ENCODE data around the gene TCEA2. TPM values are rescaled to one million over a fixed set of nuclear protein-coding genes. Genes with fewer than 3 reads are reported as not detected.

TCEA2 gene
- total RNA-seq, 6 experiments from 2014 or later = 14.8 to 45.6 (median 28.6) TPM

- Histone ChIP-seq H3K4me3 (no peak overlapping the region), H3K27me3 (peaks cover 0 to 11% of the 10 kb centered on the region in 2 donors), H3K36me3 (no peaks in the 10 kb centered on the region), H3K4me1 (peaks cover 0 to 7% (median 0%) of the 10 kb centered on the region in 4 donors), H3K9me3 (no peaks in the 10 kb centered on the region), H3K27ac (no peak overlapping the region)
- DNase-seq (no peak), ATAC-seq (no peak)
- WGBS (ENCODE audit: insufficient coverage, low coverage, low lambda C conversion rate, missing lambda C conversion rate) = 39% methylated on average over 6 of the region's 11 CpGs
- intact Hi-C loops (cut with DNase I) = no loop called here
- TF ChIP-seq CTCF (IDR thresholded peaks at IDR 0.05) (no peak), POLR2A (IDR thresholded peaks at IDR 0.05) (no peak)
Measured at GRCh38 chr20:64041781-64042053, 21.3 kb upstream of the TCEA2 start.

- intact Hi-C loops (cut with DNase I) = no loop called here
- no peak for TF ChIP-seq POLR2A (IDR thresholded peaks at IDR 0.05)
- TF ChIP-seq CTCF (IDR thresholded peaks at IDR 0.05) = no peak
- Histone ChIP-seq H3K4me1 (peaks cover 0 to 7% (median 0%) of the 10 kb centered on the region in 4 donors), H3K9me3 (no peaks in the 10 kb centered on the region), H3K27me3 (peaks cover 0 to 11% of the 10 kb centered on the region in 2 donors), H3K4me3 (peak overlapping the region in 2 of 3 donors; percentile 7 to 20), H3K27ac (peak overlapping the region in 1 of 3 donors; percentile 70), H3K36me3 (no peaks in the 10 kb centered on the region)
- ATAC-seq = no peak
- no peak for DNase-seq
- 8% methylated on average over 13 of the region's 55 CpGs for WGBS (ENCODE audit: insufficient coverage, low coverage, low lambda C conversion rate, missing lambda C conversion rate)
Measured at GRCh38 chr20:64042054-64042781, 20.8 kb upstream of the TCEA2 start.

GRCh38 chr20:64043768-64044167, 19.2 kb upstream of the TCEA2 start:
- no peak for DNase-seq
- H3K27me3 ChIP-seq = peaks cover 0 to 11% of the 10 kb centered on the region in 2 donors
- H3K36me3 ChIP-seq = no peaks in the 10 kb centered on the region
- TF ChIP-seq POLR2A (IDR thresholded peaks at IDR 0.05) (no peak), CTCF (IDR thresholded peaks at IDR 0.05) (no peak)
- WGBS (ENCODE audit: insufficient coverage, low coverage, low lambda C conversion rate, missing lambda C conversion rate) = 88% methylated on average over 9 of the region's 9 CpGs
- H3K4me1 ChIP-seq = peaks cover 0 to 4% (median 0%) of the 10 kb centered on the region in 4 donors
- H3K4me3 ChIP-seq = no peak overlapping the region
- no peaks in the 10 kb centered on the region for H3K9me3 ChIP-seq
- ATAC-seq = no peak
- H3K27ac ChIP-seq = no peak overlapping the region
- intact Hi-C loops (cut with DNase I) = no loop called here

GRCh38 chr20:64044484-64045247, 18.3 kb upstream of the TCEA2 start:
- Histone ChIP-seq H3K27me3 (peaks cover 0 to 11% of the 10 kb centered on the region in 2 donors), H3K27ac (no peak overlapping the region), H3K36me3 (no peaks in the 10 kb centered on the region), H3K4me1 (no peaks in the 10 kb centered on the region), H3K9me3 (no peaks in the 10 kb centered on the region), H3K4me3 (no peak overlapping the region)
- TF ChIP-seq POLR2A (IDR thresholded peaks at IDR 0.05) (no peak), CTCF (IDR thresholded peaks at IDR 0.05) (no peak)
- DNase-seq (no peak), ATAC-seq (peak; percentile 28 to 44 (median 38))
- WGBS (ENCODE audit: insufficient coverage, low coverage, low lambda C conversion rate, missing lambda C conversion rate) = 60% methylated on average over 4 of the region's 14 CpGs
- intact Hi-C loops (cut with DNase I) = no loop called here
